GM12873 (cell line): ENCODE results near the gene PKHD1.

Source experiments
- TF ChIP-seq, protein P1 (sequence below): IDR thresholded peaks from 2 replicates; pipeline ENCODE4 v1.5.1; 2012; ENCODE audit warnings: low read depth, mild to moderate bottlenecking, moderate library complexity, low read length, control low read depth; ENCODE audit not compliant: insufficient read depth; ENCODE audit errors: missing control alignments

Gene PKHD1

DNA sequence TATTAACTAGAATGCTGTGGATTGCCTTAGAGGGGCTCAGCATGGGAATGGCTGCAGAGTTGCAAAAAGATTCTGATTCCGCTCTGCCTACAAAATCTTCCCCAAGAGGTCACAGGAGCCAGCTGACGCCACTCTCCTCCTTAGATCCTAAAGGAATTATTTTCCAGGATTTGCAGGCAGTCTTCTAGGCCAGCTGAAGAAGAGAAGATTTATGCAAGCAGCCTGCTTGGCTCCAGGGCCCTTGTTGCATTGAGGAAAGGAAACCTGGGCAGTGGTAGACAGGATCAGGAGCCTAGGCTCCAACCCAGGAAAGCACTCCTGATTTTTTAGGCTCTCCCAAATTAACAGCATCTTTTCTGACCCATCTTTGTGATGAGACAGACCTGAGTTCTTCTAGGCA is 245.8 kb downstream of the PKHD1 start:
- TF ChIP-seq, protein P1, sequence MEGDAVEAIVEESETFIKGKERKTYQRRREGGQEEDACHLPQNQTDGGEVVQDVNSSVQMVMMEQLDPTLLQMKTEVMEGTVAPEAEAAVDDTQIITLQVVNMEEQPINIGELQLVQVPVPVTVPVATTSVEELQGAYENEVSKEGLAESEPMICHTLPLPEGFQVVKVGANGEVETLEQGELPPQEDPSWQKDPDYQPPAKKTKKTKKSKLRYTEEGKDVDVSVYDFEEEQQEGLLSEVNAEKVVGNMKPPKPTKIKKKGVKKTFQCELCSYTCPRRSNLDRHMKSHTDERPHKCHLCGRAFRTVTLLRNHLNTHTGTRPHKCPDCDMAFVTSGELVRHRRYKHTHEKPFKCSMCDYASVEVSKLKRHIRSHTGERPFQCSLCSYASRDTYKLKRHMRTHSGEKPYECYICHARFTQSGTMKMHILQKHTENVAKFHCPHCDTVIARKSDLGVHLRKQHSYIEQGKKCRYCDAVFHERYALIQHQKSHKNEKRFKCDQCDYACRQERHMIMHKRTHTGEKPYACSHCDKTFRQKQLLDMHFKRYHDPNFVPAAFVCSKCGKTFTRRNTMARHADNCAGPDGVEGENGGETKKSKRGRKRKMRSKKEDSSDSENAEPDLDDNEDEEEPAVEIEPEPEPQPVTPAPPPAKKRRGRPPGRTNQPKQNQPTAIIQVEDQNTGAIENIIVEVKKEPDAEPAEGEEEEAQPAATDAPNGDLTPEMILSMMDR: no peak

DNA sequence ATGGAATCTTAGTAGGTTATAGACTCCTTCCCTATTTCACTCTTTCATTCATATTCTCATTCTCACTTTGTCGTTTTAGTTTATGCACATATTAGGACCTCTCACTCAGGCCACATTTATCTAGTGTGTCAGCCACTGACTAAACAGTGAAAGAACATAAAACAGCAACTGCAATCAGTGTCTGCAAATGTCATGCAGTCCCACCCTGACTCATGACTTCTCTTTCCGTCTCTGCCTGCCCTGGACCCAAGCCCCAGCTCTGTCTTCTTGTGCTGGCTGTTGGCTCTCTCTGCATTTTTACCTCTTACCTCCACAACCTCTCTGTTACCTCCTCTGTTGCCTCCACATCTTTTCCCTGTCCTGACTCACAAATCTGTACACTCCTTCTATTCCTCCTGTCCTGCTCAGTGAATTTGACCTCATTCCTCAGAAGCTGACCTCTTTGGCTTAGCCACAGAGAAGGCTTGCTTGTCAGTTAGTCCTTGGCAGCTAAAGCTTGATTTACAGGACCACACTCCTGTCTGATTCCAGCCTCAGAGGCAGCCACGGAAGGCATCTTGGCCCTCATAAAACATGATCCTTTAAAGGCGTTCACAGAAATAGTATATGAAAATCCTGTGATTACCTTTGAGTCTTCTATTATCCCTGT is 247.6 kb downstream of the PKHD1 start:
- TF ChIP-seq, protein P1: no peak

DNA sequence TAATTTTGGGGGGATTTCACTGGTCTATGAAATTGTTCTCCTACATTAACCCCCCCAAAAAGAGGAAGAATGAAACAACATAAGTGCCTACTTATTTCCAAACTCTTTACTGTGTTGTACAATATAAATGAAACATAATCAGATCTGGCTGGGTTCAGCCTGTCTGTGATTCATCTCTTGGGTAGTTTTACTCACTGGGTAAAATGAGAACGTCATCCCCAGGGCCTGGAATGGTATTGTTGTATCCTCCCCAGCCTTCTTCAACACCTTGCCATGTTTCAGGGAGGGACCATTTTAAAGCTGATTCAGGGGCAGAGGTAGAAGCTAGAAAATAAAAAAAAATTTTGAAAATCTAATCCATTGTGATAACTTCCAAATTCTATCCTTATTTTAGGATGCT is 256.7 kb downstream of the PKHD1 start:
- TF ChIP-seq, protein P1: no peak

DNA sequence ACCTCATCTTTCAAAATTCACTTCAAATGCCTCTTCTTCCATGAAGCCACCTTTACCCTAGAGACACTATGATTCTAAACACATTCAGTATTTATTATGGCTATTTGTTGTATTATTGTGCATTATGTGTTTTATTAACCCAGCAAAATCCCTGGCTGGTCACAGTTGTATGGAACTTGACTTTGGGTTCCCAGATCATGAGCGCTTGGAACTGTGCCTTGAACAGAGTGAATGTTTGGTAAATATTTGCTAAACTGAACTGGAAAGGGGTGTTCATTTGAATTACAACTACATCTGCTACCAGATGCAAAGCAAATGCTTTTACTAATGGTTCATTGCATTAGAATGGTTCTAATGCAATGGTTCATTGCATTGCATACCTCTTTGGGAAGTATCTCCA is 259.8 kb downstream of the PKHD1 start:
- TF ChIP-seq, protein P1: no peak

DNA sequence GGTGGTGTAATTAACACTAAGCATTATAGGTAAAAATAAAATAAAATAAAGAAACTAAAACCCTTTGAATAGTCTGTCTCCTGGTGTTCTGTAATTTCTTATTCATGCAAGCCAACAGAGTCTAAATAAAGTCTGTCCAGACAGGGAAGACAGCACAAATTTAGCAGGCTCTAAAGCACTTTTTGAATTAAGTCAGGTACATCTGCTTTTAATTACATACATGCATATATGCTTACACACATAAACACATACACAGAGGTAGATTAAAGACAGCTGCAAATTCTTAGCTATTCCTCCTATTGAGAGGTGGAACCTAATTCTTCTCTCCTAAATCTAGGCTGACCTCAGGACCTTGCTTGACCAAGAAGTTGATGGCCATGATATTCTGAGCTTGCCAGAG is 262.5 kb downstream of the PKHD1 start:
- TF ChIP-seq, protein P1: no peak

DNA sequence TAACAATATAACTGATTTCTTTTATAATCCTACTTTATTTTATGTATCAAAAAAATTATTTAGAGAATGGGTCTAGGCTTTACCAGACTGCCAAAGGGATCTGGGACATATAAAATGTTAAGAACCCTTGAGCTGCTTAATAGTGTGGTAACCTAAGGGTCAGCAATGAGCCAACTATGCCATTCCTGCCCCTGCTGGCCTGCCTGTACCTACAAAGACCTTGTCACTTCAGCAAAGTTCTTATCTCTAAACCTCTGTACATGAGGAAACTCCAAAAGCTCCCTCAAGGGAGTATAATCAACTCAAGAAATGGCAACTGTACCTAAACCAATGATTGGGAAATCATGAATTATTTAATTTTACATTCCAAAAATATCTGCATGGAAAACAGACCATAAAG is 266.9 kb downstream of the PKHD1 start:
- TF ChIP-seq, protein P1: no peak

DNA sequence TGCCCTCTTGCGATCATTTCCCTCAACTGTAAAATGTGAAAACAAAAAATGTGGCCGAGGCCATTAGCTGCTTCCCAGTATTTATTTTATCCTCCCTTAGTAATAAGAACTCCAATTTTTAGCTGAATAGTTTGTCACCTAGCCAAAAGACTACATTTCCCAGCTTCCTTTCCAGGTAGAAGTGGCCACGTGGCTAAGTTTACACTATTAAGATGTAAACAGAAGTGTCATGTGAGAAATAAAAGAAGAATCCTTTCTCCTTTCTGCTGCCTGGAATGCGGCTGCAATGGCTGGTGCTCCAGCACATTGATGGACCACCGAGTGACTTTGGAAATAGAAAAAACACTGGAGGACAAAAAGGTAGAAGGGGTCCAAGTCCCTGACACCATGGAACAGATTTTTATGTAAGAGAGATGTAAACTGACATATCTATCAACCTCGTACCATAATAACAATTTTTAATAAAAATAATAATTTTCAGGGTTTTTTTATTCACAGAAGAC is 268.8 kb downstream of the PKHD1 start:
- TF ChIP-seq, protein P1: no peak

- TF ChIP-seq, protein P1: no peak
Observed at GRCh38 chr6:51817832-51818231, 269.6 kb downstream of the PKHD1 start.
